Measurements from ENCODE around the gene MKI67. TPM values are rescaled to one million over a fixed set of nuclear protein-coding genes. Genes with fewer than 3 reads are reported as not detected.

MKI67 gene
- total and polyA plus RNA-seq, 2 donors (not counting 3 experiments of a cell fraction or from before 2014, with no cell fraction given) = 16.2 to 125 TPM

- BruUV-seq (replicated peaks) = no TSS peak
- H3K79me2 ChIP-seq (ENCODE audit: control insufficient read depth, insufficient read depth, low read length) = peaks cover 4% of the 10 kb centered on the region
- no peak overlapping the region for H3K4me2 ChIP-seq (ENCODE audit: insufficient read depth, low read length)
- H3K9me1 ChIP-seq (replicated peaks; ENCODE audit: control insufficient read depth, extremely low read depth, insufficient read depth, low read length) = no peaks in the 10 kb centered on the region
- dilution Hi-C loops (cut with MboI; ENCODE audit: extremely low pct_ligation_motif_present, low sequenced_read_pairs) (no loop called here), intact Hi-C loops (cut with micrococcal nuclease) (no loop called here)
- H2AFZ ChIP-seq (ENCODE audit: low read depth, low read length) = no peak overlapping the region
- FAIRE-seq = no peak
- H3K9me3 ChIP-seq (replicated peaks; ENCODE audit: control insufficient read depth, insufficient read depth, low read length) = no peaks in the 10 kb centered on the region
- H3K4me3 ChIP-seq (replicated peaks in 1 of 3; ENCODE audit: insufficient read depth in 1 of 3, low read depth in 1 of 3, low read length in 3 of 3) = no peak overlapping the region
- peaks cover 24 to 63% of the 10 kb centered on the region in 2 experiments for H3K36me3 ChIP-seq (ENCODE audit: control insufficient read depth in 2 of 2, extremely low read depth in 1 of 2, insufficient read depth in 2 of 2, low read length in 2 of 2)
- no peaks in the 10 kb centered on the region for H3K27me3 ChIP-seq (ENCODE audit: control insufficient read depth in 2 of 2, insufficient read depth in 2 of 2, low read length in 2 of 2)
- H3K9ac ChIP-seq (replicated peaks; ENCODE audit: extremely low read depth, insufficient read depth, low read length) = no peak overlapping the region
- TF ChIP-seq POLR2AphosphoS5 (IDR thresholded peaks at IDR 0.05; ENCODE audit: insufficient read depth, low read depth, low read length) (peak; percentile 18), POLR2A (IDR thresholded peaks at IDR 0.05; ENCODE audit: low read depth, low read length) (no peak)
- peaks cover 17% of the 10 kb centered on the region for H3K4me1 ChIP-seq (ENCODE audit: control insufficient read depth, extremely low read depth, insufficient read depth, low read length)
- H3K27ac ChIP-seq (ENCODE audit: insufficient read depth, low read depth, low read length) = no peak overlapping the region
- no peak for DNase-seq (ENCODE audit: low read depth, low spot score)
- H4K20me1 ChIP-seq (replicated peaks; ENCODE audit: control insufficient read depth, extremely low read depth, insufficient read depth, low read length) = no peaks in the 10 kb centered on the region
- ChIA-PET POLR2A (no interaction called here), CTCF (interaction anchor here (1.8 to 3.2 kb wide), 2 partner anchors 16 to 18 kb away, joined by 9 to 20 read pairs; no protein-coding TSS in a partner anchor)
Measured at GRCh38 chr10:128051548-128051947, 74.7 kb downstream of the MKI67 start.

GRCh38 chr10:128050936-128051335 is 75.3 kb downstream of the MKI67 start:
- TF ChIP-seq JUN (IDR thresholded peaks at IDR 0.05; ENCODE audit: borderline replicate concordance, insufficient read depth, insufficient read length, low read depth) (no peak), POLR2A (IDR thresholded peaks at IDR 0.05; ENCODE audit: low read depth, low read length) (no peak), POLR2AphosphoS5 (IDR thresholded peaks at IDR 0.05; ENCODE audit: insufficient read depth, low read depth, low read length) (no peak), CTCF (IDR thresholded peaks at IDR 0.05; ENCODE audit: extremely low read depth in 1 of 2, insufficient read depth in 1 of 2, low read depth in 1 of 2, low read length in 2 of 2) (no peak), MAX (IDR thresholded peaks at IDR 0.05; ENCODE audit: insufficient read depth, insufficient read length) (no peak)
- Histone ChIP-seq H3K79me2 (ENCODE audit: control insufficient read depth, insufficient read depth, low read length) (peaks cover 4% of the 10 kb centered on the region), H3K9ac (replicated peaks; ENCODE audit: extremely low read depth, insufficient read depth, low read length) (no peak overlapping the region), H3K4me1 (ENCODE audit: control insufficient read depth, extremely low read depth, insufficient read depth, low read length) (peaks cover 17% of the 10 kb centered on the region), H3K4me3 (replicated peaks in 1 of 3; ENCODE audit: insufficient read depth in 1 of 3, low read depth in 1 of 3, low read length in 3 of 3) (no peak overlapping the region), H3K27ac (ENCODE audit: insufficient read depth, low read depth, low read length) (no peak overlapping the region), H3K9me1 (replicated peaks; ENCODE audit: control insufficient read depth, extremely low read depth, insufficient read depth, low read length) (no peaks in the 10 kb centered on the region), H3K36me3 (ENCODE audit: control insufficient read depth in 2 of 2, extremely low read depth in 1 of 2, insufficient read depth in 2 of 2, low read length in 2 of 2) (peaks cover 21 to 57% of the 10 kb centered on the region in 2 experiments), H3K9me3 (replicated peaks; ENCODE audit: control insufficient read depth, insufficient read depth, low read length) (no peaks in the 10 kb centered on the region), H3K27me3 (ENCODE audit: control insufficient read depth in 2 of 2, insufficient read depth in 2 of 2, low read length in 2 of 2) (no peaks in the 10 kb centered on the region), H3K4me2 (ENCODE audit: insufficient read depth, low read length) (no peak overlapping the region), H4K20me1 (replicated peaks; ENCODE audit: control insufficient read depth, extremely low read depth, insufficient read depth, low read length) (no peaks in the 10 kb centered on the region), H2AFZ (ENCODE audit: low read depth, low read length) (no peak overlapping the region)
- no TSS peak for BruUV-seq (replicated peaks)
- FAIRE-seq = no peak
- ChIA-PET CTCF (interaction anchor here (1.8 to 3.2 kb wide), 2 partner anchors 15 to 18 kb away, joined by 9 to 20 read pairs; no protein-coding TSS in a partner anchor), POLR2A (no interaction called here)
- dilution Hi-C loops (cut with MboI; ENCODE audit: extremely low pct_ligation_motif_present, low sequenced_read_pairs) (no loop called here), intact Hi-C loops (cut with micrococcal nuclease) (no loop called here)
- DNase-seq (ENCODE audit: low read depth, low spot score) = no peak
